Ecto neural progenitor cell (in vitro differentiated cells): ENCODE measurements around the gene OXLD1.
"Not testable (repeated sequence)": the region's sequence is repeated elsewhere in the genome, so short reads cannot be mapped to it uniquely, and the experiment has no call there.

Source experiments
- DNase-seq: peaks from one replicate; pipeline ENCODE4 v3.0.0-alpha.2; 2018; ENCODE audit warnings: low spot score

The OXLD1 gene

GRCh38 chr17:81683584-81684441, 17.4 kb upstream of the OXLD1 start, which contains the start of the genes ARL16 and HGS:
Gene ARL16 (minus strand): TSS chr17:81683797. CDS start chr17:81683753, 44 bp downstream.
Gene HGS (plus strand): TSS chr17:81684011. CDS start chr17:81684067, 56 bp downstream.
- peak; percentile 100 for DNase-seq

- DNase-seq: no peak
Measured at GRCh38 chr17:81683208-81683583, 16.8 kb upstream of the OXLD1 start.

GRCh38 chr17:81682565-81683207, 16.3 kb upstream of the OXLD1 start:
- no peak for DNase-seq

GRCh38 chr17:81681672-81682071, 15.3 kb upstream of the OXLD1 start:
- DNase-seq: no peak

GRCh38 chr17:81680150-81680549, 13.7 kb upstream of the OXLD1 start:
- no peak for DNase-seq

GRCh38 chr17:81676906-81677305, 10.5 kb upstream of the OXLD1 start:
- no peak for DNase-seq

- not testable (repeated sequence) for DNase-seq
Measured at GRCh38 chr17:81675515-81676221, 9.3 kb upstream of the OXLD1 start.

- DNase-seq: no peak
Measured at GRCh38 chr17:81673561-81674258, 7.3 kb upstream of the OXLD1 start.

GRCh38 chr17:81672954-81673353, 6.5 kb upstream of the OXLD1 start:
- DNase-seq: no peak

GRCh38 chr17:81672504-81672903, 6.1 kb upstream of the OXLD1 start:
- no peak for DNase-seq

GRCh38 chr17:81667754-81668153, 1.3 kb upstream of the OXLD1 start:
- no peak for DNase-seq

GRCh38 chr17:81666092-81666341, 388 bp downstream of the OXLD1 start:
- no peak for DNase-seq

GRCh38 chr17:81665205-81666091, 957 bp downstream of the OXLD1 start:
- DNase-seq: no peak

GRCh38 chr17:81664051-81664470, 2.3 kb downstream of the OXLD1 start:
- DNase-seq: no peak

GRCh38 chr17:81662002-81662401, 4.4 kb downstream of the OXLD1 start:
- no peak for DNase-seq

GRCh38 chr17:81660441-81660840, 6.0 kb downstream of the OXLD1 start:
- DNase-seq: no peak

- DNase-seq: no peak
Measured at GRCh38 chr17:81659038-81659437, 7.4 kb downstream of the OXLD1 start.

- DNase-seq: no peak
Measured at GRCh38 chr17:81656835-81657234, 9.6 kb downstream of the OXLD1 start.

GRCh38 chr17:81656118-81656743, 10.2 kb downstream of the OXLD1 start, which contains the start of gene PDE6G:
Gene PDE6G (minus strand): TSS chr17:81656542. CDS start chr17:81653305, 3,237 bp downstream.
- DNase-seq: no peak

GRCh38 chr17:81655378-81656117, 10.9 kb downstream of the OXLD1 start:
- DNase-seq: peak; percentile 59
